OCI-LY1 (cell line): ENCODE results near the gene ADCY2.

Experiments
- H2AFZ ChIP-seq: fragments of 200-600 bp; sonication (generic), shearing (Covaris generic); 2 replicates; pipeline ENCODE4 v1.6.0; 2014; ENCODE audit warnings: antibody characterized with exemption, mild to moderate bottlenecking, low read length
- H3F3A ChIP-seq: fragments of 200-600 bp; sonication (generic), shearing (Covaris generic); 2 replicates; pipeline ENCODE4 v1.6.0; 2014; ENCODE audit warnings: mild to moderate bottlenecking, antibody characterized with exemption, low read length, moderate library complexity; ENCODE audit not compliant: insufficient read depth
- H3K27ac ChIP-seq: fragments of 200-600 bp; sonication (generic); 2 replicates; pipeline ENCODE4 v1.5.1; 2014; ENCODE audit warnings: low read length, mixed run types, mild to moderate bottlenecking, low read depth; ENCODE audit not compliant: poor library complexity, severe bottlenecking
- H3K27me3 ChIP-seq: fragments of 200-600 bp; sonication (generic); 2 replicates; pipeline ENCODE4 v1.6.0; 2014; ENCODE audit warnings: antibody characterized with exemption, mild to moderate bottlenecking, low read length, moderate library complexity; ENCODE audit not compliant: insufficient read depth
- H3K36me3 ChIP-seq: fragments of 200-600 bp; sonication (generic); 2 replicates; pipeline ENCODE4 v1.6.1; 2014; ENCODE audit warnings: mild to moderate bottlenecking, antibody characterized with exemption, low read length, moderate library complexity, mixed read lengths; ENCODE audit not compliant: insufficient read depth
- H3K4me1 ChIP-seq: fragments of 200-600 bp; sonication (generic); 2 replicates; pipeline ENCODE4 v1.5.1; 2014; ENCODE audit warnings: mild to moderate bottlenecking, low read length, moderate library complexity; ENCODE audit not compliant: insufficient read depth, severe bottlenecking
- H3K4me2 ChIP-seq: fragments of 200-600 bp; sonication (generic), shearing (Covaris generic); 2 replicates; pipeline ENCODE4 v1.6.1; 2014; ENCODE audit warnings: low read length
- H3K4me3 ChIP-seq: fragments of 200-600 bp; sonication (generic); 2 replicates; pipeline ENCODE4 v1.5.1; 2014; ENCODE audit warnings: low read length, low read depth, mild to moderate bottlenecking, mixed read lengths; ENCODE audit not compliant: poor library complexity, severe bottlenecking
- H3K79me2 ChIP-seq: fragments of 200-600 bp; shearing (Covaris generic); 2 replicates; pipeline ENCODE4 v1.6.1; 2016; ENCODE audit warnings: mixed run types, low read length, mixed read lengths; ENCODE audit not compliant: insufficient read depth
- H3K9ac ChIP-seq: fragments of 200-600 bp; sonication (generic), shearing (Covaris generic); 2 replicates; pipeline ENCODE4 v1.6.1; 2014; ENCODE audit warnings: mild to moderate bottlenecking, low read length, mixed read lengths
- H3K9me2 ChIP-seq: fragments of 200-600 bp; sonication (generic), shearing (Covaris generic); 2 replicates; pipeline ENCODE4 v1.6.1; 2014; ENCODE audit warnings: low read depth, mild to moderate bottlenecking, low read length, mixed read lengths
- H3K9me3 ChIP-seq: fragments of 200-600 bp; shearing (Covaris generic); 2 replicates; pipeline ENCODE4 v1.6.1; 2014; ENCODE audit warnings: low read length, mixed read lengths
- H4K20me1 ChIP-seq: fragments of 200-600 bp; sonication (generic), shearing (Covaris generic); 2 replicates; pipeline ENCODE4 v1.6.0; 2016; ENCODE audit warnings: mild to moderate bottlenecking, low read length; ENCODE audit not compliant: insufficient read depth
- EZH2 ChIP-seq: fragments of 200-600 bp; sonication (generic), shearing (Covaris generic); IDR thresholded peaks from 2 replicates; pipeline ENCODE4 v1.8.0; 2017; ENCODE audit warnings: borderline replicate concordance, mixed run types, mild to moderate bottlenecking, antibody characterized with exemption, low read length, moderate library complexity, mixed read lengths
- TF ChIP-seq, protein P1 (sequence below): fragments of 200-600 bp; sonication (generic), shearing (Covaris generic); IDR thresholded peaks from 2 replicates; pipeline ENCODE4 v1.5.1; 2017; ENCODE audit warnings: mild to moderate bottlenecking, antibody characterized with exemption, low read length, moderate library complexity, mixed read lengths

The ADCY2 gene

DNA sequence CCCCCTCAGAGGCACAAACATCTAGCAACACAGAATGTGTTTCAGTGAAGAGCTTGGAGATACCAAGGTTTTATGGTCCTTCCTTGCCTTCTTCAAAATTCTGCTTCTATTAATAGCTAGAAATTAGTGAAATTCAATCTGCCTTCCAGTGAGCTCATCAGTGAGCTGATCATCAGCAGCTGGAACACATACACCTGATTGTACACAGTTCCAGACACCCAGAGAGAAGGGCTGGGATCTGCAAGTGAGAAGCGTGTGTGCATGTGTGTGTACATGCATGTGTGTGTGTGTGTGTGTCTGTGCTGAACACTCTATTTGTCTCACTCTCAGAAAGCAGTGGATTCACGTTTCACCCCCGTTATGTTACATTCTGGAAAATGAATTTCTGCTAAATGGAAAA lies 426.5 kb downstream of the ADCY2 start:
- Histone ChIP-seq H3K79me2 (no peaks in the 10 kb centered on the region), H3F3A (no peaks in the 10 kb centered on the region), H3K4me3 (no peak overlapping the region), H3K4me2 (no peak overlapping the region), H3K27me3 (0 out of 2 replicates have a peak, but pooled peaks cover 4% of the 10 kb centered on the region), H3K9ac (no peak overlapping the region), H3K36me3 (no peaks in the 10 kb centered on the region), H2AFZ (no peak overlapping the region), H3K4me1 (no peaks in the 10 kb centered on the region), H4K20me1 (no peaks in the 10 kb centered on the region), H3K9me3 (no peaks in the 10 kb centered on the region), H3K27ac (no peak overlapping the region), H3K9me2 (no peaks in the 10 kb centered on the region)
- TF ChIP-seq EZH2, result no peak
- TF ChIP-seq, protein P1, sequence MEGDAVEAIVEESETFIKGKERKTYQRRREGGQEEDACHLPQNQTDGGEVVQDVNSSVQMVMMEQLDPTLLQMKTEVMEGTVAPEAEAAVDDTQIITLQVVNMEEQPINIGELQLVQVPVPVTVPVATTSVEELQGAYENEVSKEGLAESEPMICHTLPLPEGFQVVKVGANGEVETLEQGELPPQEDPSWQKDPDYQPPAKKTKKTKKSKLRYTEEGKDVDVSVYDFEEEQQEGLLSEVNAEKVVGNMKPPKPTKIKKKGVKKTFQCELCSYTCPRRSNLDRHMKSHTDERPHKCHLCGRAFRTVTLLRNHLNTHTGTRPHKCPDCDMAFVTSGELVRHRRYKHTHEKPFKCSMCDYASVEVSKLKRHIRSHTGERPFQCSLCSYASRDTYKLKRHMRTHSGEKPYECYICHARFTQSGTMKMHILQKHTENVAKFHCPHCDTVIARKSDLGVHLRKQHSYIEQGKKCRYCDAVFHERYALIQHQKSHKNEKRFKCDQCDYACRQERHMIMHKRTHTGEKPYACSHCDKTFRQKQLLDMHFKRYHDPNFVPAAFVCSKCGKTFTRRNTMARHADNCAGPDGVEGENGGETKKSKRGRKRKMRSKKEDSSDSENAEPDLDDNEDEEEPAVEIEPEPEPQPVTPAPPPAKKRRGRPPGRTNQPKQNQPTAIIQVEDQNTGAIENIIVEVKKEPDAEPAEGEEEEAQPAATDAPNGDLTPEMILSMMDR, result no peak

DNA sequence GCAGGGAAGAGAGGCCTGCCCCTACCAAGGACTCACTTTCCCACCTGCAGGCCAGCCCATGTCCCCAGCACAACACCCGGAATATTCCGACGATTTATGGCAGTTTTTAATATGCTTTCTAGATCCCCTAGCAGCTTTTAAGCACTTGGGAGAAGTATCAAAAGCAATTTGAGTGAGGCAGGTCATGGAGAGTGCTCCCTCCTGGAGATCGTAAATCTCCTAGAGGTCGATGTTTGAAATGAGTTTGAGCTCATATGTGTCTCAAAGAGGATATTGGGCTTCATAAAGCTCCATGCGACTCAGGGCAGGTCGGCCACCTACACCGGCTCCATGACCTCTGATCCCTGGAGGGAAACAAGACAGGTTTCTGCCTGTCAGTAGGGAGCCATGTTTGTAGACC lies 427.7 kb downstream of the ADCY2 start:
- Histone ChIP-seq H3K36me3 (no peaks in the 10 kb centered on the region), H2AFZ (no peak overlapping the region), H3K4me1 (no peaks in the 10 kb centered on the region), H3K9me3 (no peaks in the 10 kb centered on the region), H3K27me3 (0 out of 2 replicates have a peak, but pooled peaks cover 4% of the 10 kb centered on the region), H3K9me2 (no peaks in the 10 kb centered on the region), H3K4me2 (no peak overlapping the region), H4K20me1 (no peaks in the 10 kb centered on the region), H3K9ac (no peak overlapping the region), H3K4me3 (no peak overlapping the region), H3K79me2 (no peaks in the 10 kb centered on the region), H3K27ac (no peak overlapping the region), H3F3A (no peaks in the 10 kb centered on the region)
- no peak for TF ChIP-seq EZH2
- TF ChIP-seq, protein P1, result no peak

DNA sequence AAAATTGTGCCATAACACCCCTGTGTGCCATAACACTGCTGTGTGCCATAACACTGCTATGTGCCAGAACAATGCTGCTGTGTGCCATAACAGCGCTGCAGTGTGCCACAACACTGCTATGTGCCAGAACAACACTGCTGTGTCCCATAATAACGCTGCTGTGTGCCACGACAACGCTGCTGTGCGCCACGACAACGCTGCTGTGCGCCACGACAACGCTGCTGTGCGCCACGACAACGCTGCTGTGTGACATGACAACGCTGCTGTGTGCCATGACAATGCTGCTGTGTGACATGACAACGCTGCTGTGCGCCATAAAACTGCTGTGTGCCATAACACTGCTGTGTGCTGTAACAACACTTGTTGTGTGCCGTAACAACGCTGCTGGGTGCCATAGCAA lies 429.1 kb downstream of the ADCY2 start:
- no peak overlapping the region for H3K9ac ChIP-seq
- no peaks in the 10 kb centered on the region for H3K4me1 ChIP-seq
- H3K36me3 ChIP-seq, result no peaks in the 10 kb centered on the region
- H2AFZ ChIP-seq, result no peak overlapping the region
- no peak overlapping the region for H3K4me2 ChIP-seq
- H3K9me2 ChIP-seq, result no peaks in the 10 kb centered on the region
- no peaks in the 10 kb centered on the region for H3K79me2 ChIP-seq
- peaks cover 4% of the 10 kb centered on the region; the same call in 1 of the 2 replicates for H3K27me3 ChIP-seq
- H3K4me3 ChIP-seq, result no peak overlapping the region
- H3K9me3 ChIP-seq, result no peaks in the 10 kb centered on the region
- no peak overlapping the region for H3K27ac ChIP-seq
- H3F3A ChIP-seq, result no peaks in the 10 kb centered on the region
- no peaks in the 10 kb centered on the region for H4K20me1 ChIP-seq
- no peak for TF ChIP-seq EZH2
- TF ChIP-seq, protein P1, result no peak
